Natural killer cell treated with Interleukin-12 subunit alpha and Interleukin-12 subunit beta and Interleukin-15 and Interleukin-18, amount 100 ng/mL, for 72 hours (primary cell): ENCODE results near the gene PPP1R13B. TPM values are rescaled to one million over a fixed set of nuclear protein-coding genes. Genes with fewer than 3 reads are reported as not detected.

Experiments
- ATAC-seq, 2 donors: fragments of 150-1000 bp; cut with Tn5 transposase in 1 of 2; sonication (Bioruptor Pico), chemical (Tn5 transposase) in 1 of 2; 2 replicates each; pipeline ENCODE4 v1.10.0; 2021
- DNase-seq: peaks from one replicate; pipeline ENCODE4 v3.0.0; 2022; ENCODE audit warnings: low spot score
- H3K27ac Mint-ChIP-seq, 2 donors: 1 replicate in 1 of 2; 2 replicates in 1 of 2; pipeline ENCODE4 v1.8.0; 2022; ENCODE audit warnings: mixed read lengths in 2 of 2, mild to moderate bottlenecking in 1 of 2, moderate library complexity in 1 of 2
- H3K27me3 Mint-ChIP-seq, 2 donors: 1 replicate in 1 of 2; 2 replicates in 1 of 2; pipeline ENCODE4 v1.8.0; 2022; ENCODE audit warnings: mixed read lengths in 2 of 2
- H3K36me3 Mint-ChIP-seq: one replicate; pipeline ENCODE4 v1.8.0; 2022; ENCODE audit warnings: mixed read lengths
- H3K4me1 Mint-ChIP-seq, 2 donors: 1 replicate in 1 of 2; 2 replicates in 1 of 2; pipeline ENCODE4 v1.8.0; 2022; ENCODE audit warnings: low read depth in 2 of 2, mixed read lengths in 2 of 2, mild to moderate bottlenecking in 1 of 2
- H3K4me3 Mint-ChIP-seq: one replicate; pipeline ENCODE4 v1.8.0; 2022; ENCODE audit warnings: mixed read lengths
- H3K9me3 Mint-ChIP-seq: 2 replicates; pipeline ENCODE4 v1.8.0; 2022; ENCODE audit warnings: mixed read lengths
- total RNA-seq, 2 donors: library from RNA; stranded (reverse); gene quantifications; one replicate each; pipeline ENCODE4 v1.2.3, GENCODE V29; 2022

The PPP1R13B gene
- total RNA-seq, 2 donors from 2014 or later, result 14.4 to 25.7 TPM

DNA sequence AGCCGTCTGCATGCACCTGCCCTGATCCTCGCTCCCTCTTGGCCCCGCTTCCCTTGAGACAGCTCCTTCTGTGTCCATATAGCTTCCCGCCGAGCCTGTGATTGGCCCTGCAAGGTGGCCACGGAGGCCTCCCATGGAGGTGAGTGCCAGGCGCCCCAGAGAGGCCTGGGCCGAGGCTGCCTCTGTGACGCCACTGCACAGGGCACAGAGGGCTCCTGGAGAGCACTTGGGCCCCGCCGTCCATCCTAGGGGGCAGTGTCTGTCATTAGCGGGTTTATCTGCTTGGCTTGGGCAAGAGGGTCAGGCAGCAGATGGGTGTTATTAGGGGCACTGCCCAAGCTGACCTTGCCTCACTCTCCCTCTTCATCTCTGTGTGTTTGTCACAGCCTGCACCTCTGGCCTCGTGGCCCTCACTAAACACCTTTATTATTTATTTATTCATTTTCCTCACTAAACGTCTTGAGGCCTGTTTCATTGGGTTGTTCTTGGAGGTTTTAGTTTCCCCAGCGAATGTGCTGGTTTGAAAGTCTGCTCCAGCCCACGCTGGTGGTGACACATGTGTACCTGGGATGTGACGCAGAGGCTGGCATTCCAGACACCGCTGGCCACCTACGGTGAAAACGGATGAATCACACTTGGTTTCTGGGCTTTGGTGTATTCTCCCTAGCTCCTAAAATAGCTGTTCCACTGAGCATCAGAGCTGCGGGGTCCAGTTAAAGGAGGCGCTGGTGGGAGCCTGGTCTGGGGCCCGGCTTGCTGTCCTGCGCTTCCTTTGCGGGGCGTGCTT, 125.8 kb downstream of the PPP1R13B start:
- Mint-ChIP-seq H3K36me3 (no peaks in the 10 kb centered on the region), H3K27me3 (no peaks in the 10 kb centered on the region), H3K27ac (no peak overlapping the region), H3K9me3 (no peaks in the 10 kb centered on the region), H3K4me3 (no peak overlapping the region), H3K4me1 (peaks cover 8 to 11% of the 10 kb centered on the region in 2 donors)
- DNase-seq (no peak), ATAC-seq (no peak)

DNA sequence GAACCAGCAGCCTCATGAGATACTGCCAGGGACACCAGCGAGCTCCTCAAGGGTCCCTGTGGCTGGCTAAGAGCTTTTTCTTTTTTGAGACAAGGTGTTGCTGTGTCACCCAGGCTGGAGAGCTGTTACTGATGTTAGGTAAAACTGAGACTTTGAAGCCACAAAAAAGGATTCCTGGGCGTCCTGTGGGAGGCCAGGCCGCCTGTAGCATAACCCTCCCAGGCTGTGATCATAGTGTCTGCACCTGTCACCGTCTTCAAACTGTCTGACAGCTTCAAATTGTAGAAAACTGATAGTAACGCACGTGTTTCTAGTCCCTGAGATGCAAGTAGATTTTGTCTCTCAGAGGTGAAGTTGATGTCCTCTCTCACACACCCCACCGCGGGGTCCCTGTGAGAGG, 127.6 kb downstream of the PPP1R13B start:
- H3K36me3 Mint-ChIP-seq, result no peaks in the 10 kb centered on the region

GRCh38 chr14:103718572-103718971, 128.8 kb downstream of the PPP1R13B start:
- DNase-seq (no peak), ATAC-seq (no peak)
- Mint-ChIP-seq H3K27ac (no peak overlapping the region), H3K4me3 (no peak overlapping the region), H3K36me3 (no peaks in the 10 kb centered on the region), H3K27me3 (no peaks in the 10 kb centered on the region), H3K9me3 (no peaks in the 10 kb centered on the region), H3K4me1 (peaks cover 8 to 19% of the 10 kb centered on the region in 2 donors)

More for the DNA sequence above, 127.6 kb downstream of the PPP1R13B start:
- Mint-ChIP-seq H3K27me3 (no peaks in the 10 kb centered on the region), H3K9me3 (no peaks in the 10 kb centered on the region), H3K4me3 (no peak overlapping the region), H3K27ac (no peak overlapping the region), H3K4me1 (peaks cover 8 to 15% of the 10 kb centered on the region in 2 donors)
- ATAC-seq (no peak), DNase-seq (no peak)

- no peak for ATAC-seq
- H3K27ac Mint-ChIP-seq, result peak overlapping the region in 1 of 2 donors; percentile 61
- peak overlapping the region; percentile 98 for H3K4me3 Mint-ChIP-seq
- H3K27me3 Mint-ChIP-seq, result no peaks in the 10 kb centered on the region
- H3K4me1 Mint-ChIP-seq, result peaks cover 8 to 25% of the 10 kb centered on the region in 2 donors
- no peak for DNase-seq
- H3K36me3 Mint-ChIP-seq, result no peaks in the 10 kb centered on the region
- H3K9me3 Mint-ChIP-seq, result no peaks in the 10 kb centered on the region
Measured at GRCh38 chr14:103716899-103717411, 130.4 kb downstream of the PPP1R13B start.

DNA sequence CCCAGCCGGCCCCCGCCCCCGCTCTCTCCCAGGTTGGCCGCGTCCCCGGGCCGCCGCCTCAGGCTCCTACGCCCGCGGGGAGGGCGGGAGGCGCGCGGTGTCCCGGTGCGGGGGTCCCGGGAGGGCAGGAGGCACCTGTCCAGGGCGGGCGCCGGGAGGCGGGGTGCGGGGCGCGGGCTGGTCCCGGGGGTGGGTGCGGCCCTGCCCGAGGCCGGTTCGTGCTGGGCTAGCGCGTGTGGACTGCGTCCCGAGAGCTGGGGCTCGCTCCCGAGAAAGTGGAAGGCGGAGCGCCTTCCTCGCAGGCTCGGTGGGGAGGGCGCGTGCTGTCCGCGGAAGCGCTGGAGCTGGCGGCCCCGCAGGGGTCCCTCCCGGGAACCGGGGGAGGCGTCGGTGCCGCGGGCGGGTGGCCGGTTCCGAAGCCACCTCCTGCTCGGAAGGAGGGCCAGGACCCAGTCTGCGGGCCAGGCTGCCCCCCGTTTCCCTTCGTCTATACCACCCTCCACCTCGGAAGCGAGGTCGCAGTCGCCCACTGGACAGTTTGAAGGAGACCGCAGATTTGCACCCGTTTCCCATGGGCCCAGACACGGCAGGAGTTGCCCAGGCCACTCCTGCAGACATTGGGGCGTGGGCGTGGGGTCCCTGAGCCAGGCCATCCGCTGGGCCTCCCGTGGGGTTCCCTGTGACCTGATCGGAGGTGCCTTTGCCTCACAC, 131.1 kb downstream of the PPP1R13B start:
- Mint-ChIP-seq H3K9me3 (no peaks in the 10 kb centered on the region), H3K4me1 (peaks cover 8 to 25% of the 10 kb centered on the region in 2 donors), H3K27me3 (no peaks in the 10 kb centered on the region), H3K4me3 (peak overlapping the region; percentile 98), H3K36me3 (no peaks in the 10 kb centered on the region), H3K27ac (peak overlapping the region in 1 of 2 donors; percentile 61)
- ATAC-seq, result no peak
- DNase-seq, result no peak

DNA sequence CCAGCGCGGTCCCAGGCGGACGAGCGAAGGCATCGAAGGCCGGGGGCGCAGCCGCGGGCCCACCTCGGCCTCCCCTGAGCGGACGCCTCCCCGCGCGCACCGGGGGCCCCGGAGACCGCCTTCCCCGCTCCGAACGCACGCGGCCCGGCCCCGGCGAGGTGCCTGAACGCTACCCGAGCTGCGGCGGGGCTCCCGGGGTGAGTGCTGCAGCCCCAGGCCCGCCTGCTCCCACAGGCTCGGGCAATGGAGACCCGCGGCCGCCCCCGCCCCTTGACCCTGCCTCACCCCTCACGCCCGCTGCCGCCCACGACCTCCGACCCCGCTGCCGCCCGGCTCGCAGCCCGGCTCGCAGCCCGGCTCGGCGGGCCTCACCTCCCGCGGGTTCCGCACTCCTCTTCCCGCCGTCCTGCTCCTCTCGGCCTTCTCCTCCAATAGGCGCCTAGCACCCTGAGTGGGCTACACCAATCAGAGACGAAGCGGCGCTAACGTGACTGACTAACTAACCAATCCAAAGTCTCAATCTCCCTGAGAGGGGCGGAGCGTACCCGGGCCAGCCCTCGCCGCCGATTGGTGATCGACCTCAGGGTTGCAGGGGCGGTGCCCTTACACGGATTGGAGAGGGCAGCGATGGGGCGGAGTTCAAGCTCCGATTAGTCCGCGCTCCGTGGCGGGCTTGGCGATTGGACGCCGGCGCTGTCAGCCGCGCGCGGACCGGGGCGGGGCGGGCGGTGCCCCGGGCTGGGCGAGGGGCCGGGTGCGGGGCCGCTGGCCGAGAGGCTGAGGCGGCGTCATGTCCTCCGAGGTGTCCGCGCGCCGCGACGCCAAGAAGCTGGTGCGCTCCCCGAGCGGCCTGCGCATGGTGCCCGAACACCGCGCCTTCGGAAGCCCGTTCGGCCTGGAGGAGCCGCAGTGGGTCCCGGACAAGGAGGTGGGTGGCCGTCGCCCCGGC, 132.0 kb downstream of the PPP1R13B start, which contains the start of the genes XRCC3 and ZFYVE21:
XRCC3 (minus strand) TSS at position 400 of the 949 bp plus-strand sequence. CDS start 4,364 bp downstream, outside the sequence.
ZFYVE21 (plus strand) TSS at position 759 of the 949 bp plus-strand sequence; CDS start at position 791, 32 bp downstream.
- peaks cover 8 to 25% of the 10 kb centered on the region in 2 donors for H3K4me1 Mint-ChIP-seq

GRCh38 chr14:103714063-103714724, 133.2 kb downstream of the PPP1R13B start:
- Mint-ChIP-seq H3K4me1 (peaks cover 8 to 27% of the 10 kb centered on the region in 2 donors), H3K36me3 (no peaks in the 10 kb centered on the region), H3K9me3 (no peaks in the 10 kb centered on the region), H3K27ac (peak overlapping the region; percentile 84 to 88), H3K27me3 (no peaks in the 10 kb centered on the region), H3K4me3 (peak overlapping the region; percentile 98)
- ATAC-seq, result no peak
- no peak for DNase-seq

More for the DNA sequence above, 132.0 kb downstream of the PPP1R13B start, which contains the start of the genes XRCC3 and ZFYVE21:
- Mint-ChIP-seq H3K9me3 (no peaks in the 10 kb centered on the region), H3K4me3 (peak within 1 kb of the TSS; percentile 98), H3K36me3 (no peaks in the 10 kb centered on the region), H3K27me3 (no peaks in the 10 kb centered on the region), H3K27ac (peak within 1 kb of the TSS; percentile 84 to 88)
- ATAC-seq (peak; percentile 97 to 98), DNase-seq (peak; percentile 99)

GRCh38 chr14:103713304-103714062, 133.9 kb downstream of the PPP1R13B start:
- no peaks in the 10 kb centered on the region for H3K36me3 Mint-ChIP-seq
- peak overlapping the region; percentile 98 for H3K4me3 Mint-ChIP-seq
- DNase-seq, result no peak
- ATAC-seq, result no peak
- H3K27ac Mint-ChIP-seq, result peak overlapping the region in 1 of 2 donors; percentile 88
- H3K9me3 Mint-ChIP-seq, result no peaks in the 10 kb centered on the region
- no peaks in the 10 kb centered on the region for H3K27me3 Mint-ChIP-seq
- H3K4me1 Mint-ChIP-seq, result peaks cover 8 to 28% of the 10 kb centered on the region in 2 donors

GRCh38 chr14:103712633-103713247, 134.6 kb downstream of the PPP1R13B start:
- Mint-ChIP-seq H3K4me1 (peaks cover 5 to 26% of the 10 kb centered on the region in 2 donors), H3K27ac (peak overlapping the region in 1 of 2 donors; percentile 17), H3K4me3 (no peak overlapping the region), H3K27me3 (no peaks in the 10 kb centered on the region), H3K36me3 (no peaks in the 10 kb centered on the region), H3K9me3 (no peaks in the 10 kb centered on the region)
- ATAC-seq (no peak), DNase-seq (no peak)

DNA sequence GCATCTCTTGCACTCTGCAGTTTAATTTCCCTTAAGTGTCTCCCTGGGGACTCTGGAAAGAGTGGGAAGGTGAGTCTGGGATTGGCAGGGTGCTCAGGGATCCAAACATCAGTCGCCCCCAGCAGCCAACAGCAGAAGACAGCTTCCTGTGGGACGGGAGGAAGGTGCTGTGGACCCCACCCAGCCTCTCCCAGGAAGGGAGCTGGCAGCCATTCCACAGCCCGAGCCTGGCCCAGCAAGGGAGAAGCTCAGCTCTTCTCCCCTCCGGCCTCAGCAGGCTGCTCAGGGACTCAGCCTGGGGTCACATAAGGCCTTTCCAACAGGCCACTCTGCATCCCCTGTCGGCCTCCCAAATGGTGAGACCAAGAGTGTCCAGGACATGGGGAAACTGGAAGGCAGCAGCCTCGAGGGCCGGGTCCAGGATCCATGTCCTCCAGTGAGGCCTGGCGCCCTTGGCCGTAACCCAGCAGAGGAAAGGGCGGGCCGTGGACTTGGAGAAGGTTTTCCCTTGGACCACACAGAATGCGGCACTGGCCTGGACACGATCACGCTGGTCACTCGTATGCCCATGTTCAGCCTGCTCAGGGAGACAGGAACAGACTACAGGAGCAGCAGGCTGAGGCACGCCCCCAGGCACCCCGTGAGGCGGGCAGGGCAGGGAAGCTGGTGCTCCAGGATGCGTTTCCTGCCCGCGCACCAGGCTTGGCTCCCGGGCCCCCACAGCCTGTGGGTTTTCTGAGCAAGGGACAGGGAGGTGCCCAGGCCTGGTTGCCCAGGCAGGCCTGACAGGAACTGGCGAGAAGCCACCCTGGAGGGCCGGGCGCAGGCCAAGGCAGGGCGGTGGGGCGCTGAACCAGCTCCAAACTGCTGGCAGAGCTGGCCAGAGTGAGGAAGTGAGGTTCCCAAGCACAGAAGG, 135.6 kb downstream of the PPP1R13B start:
- Mint-ChIP-seq H3K4me1 (peaks cover 0 to 17% of the 10 kb centered on the region in 2 donors), H3K36me3 (no peaks in the 10 kb centered on the region), H3K4me3 (no peak overlapping the region), H3K27me3 (no peaks in the 10 kb centered on the region), H3K9me3 (no peaks in the 10 kb centered on the region), H3K27ac (no peak overlapping the region)
- DNase-seq (no peak), ATAC-seq (no peak)

GRCh38 chr14:103710771-103711377, 136.5 kb downstream of the PPP1R13B start:
- H3K36me3 Mint-ChIP-seq, result no peaks in the 10 kb centered on the region

More at GRCh38 chr14:103710771-103711377, 136.5 kb downstream of the PPP1R13B start:
- H3K9me3 Mint-ChIP-seq, result no peaks in the 10 kb centered on the region
- no peaks in the 10 kb centered on the region for H3K27me3 Mint-ChIP-seq
- H3K4me3 Mint-ChIP-seq, result no peak overlapping the region
- peaks cover 0 to 17% of the 10 kb centered on the region in 2 donors for H3K4me1 Mint-ChIP-seq
- ATAC-seq (no peak), DNase-seq (no peak)
- no peak overlapping the region for H3K27ac Mint-ChIP-seq
